ENCODE measurements around the gene GRID1.
"Not testable (repeated sequence)": the region's sequence is repeated elsewhere in the genome, so short reads cannot be mapped to it uniquely, and the experiment has no call there.

Gene GRID1

GRCh38 chr10:86176850-86177536, 189.6 kb downstream of the GRID1 start:
- TF ChIP-seq CTCF (IDR thresholded peaks at IDR 0.05; ENCODE audit: insufficient read depth, missing control alignments) = no peak
- FAIRE-seq (no peak), DNase-seq (ENCODE audit: insufficient read length, low spot score) (no peak)

GRCh38 chr10:86175476-86175875, 191.1 kb downstream of the GRID1 start:
- not testable (repeated sequence) for DNase-seq (ENCODE audit: insufficient read length, low spot score); FAIRE-seq

GRCh38 chr10:86172301-86172700, 194.3 kb downstream of the GRID1 start:
- DNase-seq (ENCODE audit: insufficient read length, low spot score) (peak; percentile 63), FAIRE-seq (no peak)
- TF ChIP-seq CTCF (IDR thresholded peaks at IDR 0.05; ENCODE audit: insufficient read depth, missing control alignments) = no peak

GRCh38 chr10:86170255-86171108, 196.1 kb downstream of the GRID1 start:
- TF ChIP-seq CTCF (IDR thresholded peaks at IDR 0.05; ENCODE audit: insufficient read depth, missing control alignments) = no peak
- FAIRE-seq = no peak
- no peak for DNase-seq (ENCODE audit: insufficient read length, low spot score)

GRCh38 chr10:86169506-86170254, 196.9 kb downstream of the GRID1 start:
- DNase-seq (ENCODE audit: insufficient read length, low spot score) (no peak), FAIRE-seq (no peak)
- no peak for TF ChIP-seq CTCF (IDR thresholded peaks at IDR 0.05; ENCODE audit: insufficient read depth, missing control alignments)

- no peak for FAIRE-seq
- TF ChIP-seq CTCF (IDR thresholded peaks at IDR 0.05; ENCODE audit: insufficient read depth, missing control alignments) = no peak
Measured at GRCh38 chr10:86169066-86169465, 197.5 kb downstream of the GRID1 start.

GRCh38 chr10:86168256-86168655, 198.3 kb downstream of the GRID1 start:
- DNase-seq (ENCODE audit: insufficient read length, low spot score) = no peak
- no peak for TF ChIP-seq CTCF (IDR thresholded peaks at IDR 0.05; ENCODE audit: insufficient read depth, missing control alignments)
- no peak for FAIRE-seq

More at GRCh38 chr10:86169066-86169465, 197.5 kb downstream of the GRID1 start:
- no peak for DNase-seq (ENCODE audit: insufficient read length, low spot score)
